A549 (cell line): Measurements from ENCODE around the gene ZBTB16. TPM values are rescaled to one million over a fixed set of nuclear protein-coding genes. Genes with fewer than 3 reads are reported as not detected.

ENCODE experiments used
- ATAC-seq, 2 experiments: fragments of 200-7000 bp in 1 of 2; fragments of >200 bp in 1 of 2; cut with Nextera tagmentation in 1 of 2; cut with Tn5 transposase in 1 of 2; 3 replicates each; pipeline versions ENCODE4 v1.8.0 to v1.9.1; 2018 to 2020; ENCODE audit warnings: mild to moderate bottlenecking in 1 of 2, moderate library complexity in 1 of 2
- CTCF ChIA-PET: fragments of 300-600 bp; sonication (Branson Sonifier 250); formaldehyde crosslinking; extraction: SDS; loops from one replicate; lab custom pipeline; 2021; ENCODE audit warnings: antibody characterized with exemption, inconsistent platforms; lab: Yijun Ruan, JAX
- POLR2A ChIA-PET: fragments of 350-600 bp; formaldehyde crosslinking; extraction: SDS; loops from one replicate; lab custom pipeline; 2021; ENCODE audit warnings: antibody characterized with exemption, inconsistent platforms; lab: Yijun Ruan, JAX
- DNase-seq, 2 experiments: peaks; one replicate each; pipeline versions ENCODE4 v3.0.0 to v3.0.0-alpha.2; 2011 to 2016; ENCODE audit warnings: low read depth in 1 of 2, low spot score in 1 of 2
- FAIRE-seq: peaks from 2 replicates; lab custom pipeline; 2011; peaks lifted over from hg19 to GRCh38; lab: Jason Lieb, UNC
- H3K27ac ChIP-seq, 2 experiments: fragments of >200 bp; sonication (Bioruptor Twin); formaldehyde crosslinking; 3 replicates each; pipeline ENCODE4 v1.5.1; 2016 to 2017
- H3K4me1 ChIP-seq: fragments of >200 bp; sonication (Bioruptor Twin); formaldehyde crosslinking; 3 replicates; pipeline ENCODE4 v1.6.1; 2016
- H3K4me2 ChIP-seq: fragments of >200 bp; sonication (Bioruptor Twin); formaldehyde crosslinking; 3 replicates; pipeline ENCODE4 v1.6.1; 2016
- H3K4me3 ChIP-seq: fragments of >200 bp; sonication (Bioruptor Twin); formaldehyde crosslinking; 3 replicates; pipeline ENCODE4 v1.5.1; 2016
- H3K9me3 ChIP-seq: fragments of >200 bp; sonication (Bioruptor Twin); formaldehyde crosslinking; 3 replicates; pipeline ENCODE4 v1.6.1; 2016
- CBX8 ChIP-seq: fragments of 200-600 bp; sonication (generic); IDR thresholded peaks from 2 replicates; pipeline ENCODE4 v1.6.1; 2016
- CHD4 ChIP-seq: fragments of 200-600 bp; sonication (generic); IDR thresholded peaks from 2 replicates; pipeline ENCODE4 v1.6.1; 2016; ENCODE audit warnings: antibody characterized with exemption, mild to moderate bottlenecking, borderline replicate concordance
- EHF ChIP-seq: fragments of 250-450 bp; sonication (Bioruptor Pico); IDR thresholded peaks from 2 replicates; pipeline ENCODE4 v1.5.0; 2020; ENCODE audit warnings: mild to moderate bottlenecking
- EHMT2 ChIP-seq: fragments of 200-600 bp; sonication (generic); IDR thresholded peaks from 2 replicates; pipeline ENCODE4 v1.6.1; 2016; ENCODE audit warnings: antibody characterized with exemption, low read depth, mild to moderate bottlenecking, moderate library complexity
- ELK1 ChIP-seq: fragments of 150-350 bp; IDR thresholded peaks from 2 replicates; pipeline ENCODE4 v1.6.1; 2014; ENCODE audit warnings: low read depth, mild to moderate bottlenecking, low read length
- FOSB ChIP-seq: fragments of 250-450 bp; sonication (Bioruptor Pico); IDR thresholded peaks from 2 replicates; pipeline ENCODE4 v1.5.0; 2020; ENCODE audit warnings: mild to moderate bottlenecking, moderate library complexity
- FOSL2 ChIP-seq, 2 experiments: fragments of 450-650 bp in 1 of 2; fragments of >200 bp in 1 of 2; sonication (Bioruptor Twin) in 1 of 2; formaldehyde crosslinking; IDR thresholded peaks; 2 replicates each; pipeline versions ENCODE4 v1.5.0 to v1.6.1; 2016 to 2020; ENCODE audit warnings: mild to moderate bottlenecking in 1 of 2, moderate library complexity in 1 of 2
- GATA3 ChIP-seq: IDR thresholded peaks from 2 replicates; pipeline ENCODE4 v1.6.1; 2012; ENCODE audit warnings: borderline replicate concordance
- HDAC2 ChIP-seq: fragments of 200-600 bp; sonication (generic); IDR thresholded peaks from 2 replicates; pipeline ENCODE4 v1.6.1; 2016
- HEYL ChIP-seq: fragments of 250-450 bp; sonication (Bioruptor Pico); IDR thresholded peaks from 2 replicates; pipeline ENCODE4 v1.8.0; 2021; ENCODE audit warnings: mild to moderate bottlenecking, moderate library complexity
- JUN ChIP-seq, 2 experiments: fragments of >200 bp; sonication (Bioruptor Twin); formaldehyde crosslinking; IDR thresholded peaks; 2 replicates in 1 of 2; 3 replicates in 1 of 2; pipeline ENCODE4 v1.6.1; 2016 to 2017
- KDM1A ChIP-seq: fragments of 200-600 bp; sonication (generic); IDR thresholded peaks from 2 replicates; pipeline ENCODE4 v1.6.1; 2016; ENCODE audit warnings: low read depth, mild to moderate bottlenecking
- KDM5A ChIP-seq: fragments of 200-600 bp; sonication (generic); IDR thresholded peaks from 2 replicates; pipeline ENCODE4 v1.6.1; 2016; ENCODE audit warnings: antibody characterized with exemption, mild to moderate bottlenecking
- MAZ ChIP-seq: fragments of 150-350 bp; IDR thresholded peaks from 2 replicates; pipeline ENCODE4 v1.6.1; 2014; ENCODE audit warnings: antibody characterized with exemption, low read depth, low read length, borderline replicate concordance
- NFE2L2 ChIP-seq: fragments of 150-350 bp; conservative IDR thresholded peaks from 2 replicates; pipeline ENCODE4 v1.6.1; 2014; ENCODE audit warnings: low read length
- NPAS2 ChIP-seq: fragments of 250-450 bp; sonication (Bioruptor Pico); IDR thresholded peaks from 2 replicates; pipeline ENCODE4 v1.8.0; 2022; ENCODE audit warnings: mild to moderate bottlenecking, moderate library complexity, borderline replicate concordance
- POLR2AphosphoS2 ChIP-seq: conservative IDR thresholded peaks from 2 replicates; pipeline ENCODE4 v1.6.1; 2012; ENCODE audit warnings: low read length, improper control_type of control experiment, inconsistent platforms
- RARB ChIP-seq: fragments of 250-450 bp; sonication (Bioruptor Pico); IDR thresholded peaks from 2 replicates; pipeline ENCODE4 v1.8.0; 2021; ENCODE audit warnings: mild to moderate bottlenecking, moderate library complexity
- SMC3 ChIP-seq: fragments of >200 bp; sonication (Bioruptor Twin); formaldehyde crosslinking; IDR thresholded peaks from 3 replicates; pipeline ENCODE4 v1.6.1; 2018; ENCODE audit warnings: inconsistent platforms
- TFCP2L1 ChIP-seq: fragments of 250-450 bp; sonication (Bioruptor Pico); IDR thresholded peaks from 2 replicates; pipeline ENCODE4 v1.5.0; 2021; ENCODE audit warnings: mild to moderate bottlenecking
- ZC3H11A ChIP-seq: fragments of 450-650 bp; IDR thresholded peaks from 2 replicates; pipeline ENCODE4 v1.6.1; 2014; ENCODE audit warnings: antibody characterized with exemption, mild to moderate bottlenecking
- ZFP36 ChIP-seq: fragments of 450-650 bp; IDR thresholded peaks from 2 replicates; pipeline ENCODE4 v1.6.1; 2014; ENCODE audit warnings: borderline replicate concordance; ENCODE audit not compliant: partially characterized antibody
- ZSCAN20 ChIP-seq: fragments of 250-450 bp; sonication (Bioruptor Pico); IDR thresholded peaks from 2 replicates; pipeline ENCODE4 v1.8.0; 2022; ENCODE audit warnings: mild to moderate bottlenecking, moderate library complexity
- whole genome bisulfite sequencing: methylation state at CpG from one replicate; pipeline ENCODE4 v1.1.6; 2017; ENCODE audit errors: missing lambda C conversion rate; 5-methylcytosine and 5-hydroxymethylcytosine counted together
- polyA plus RNA-seq, 4 experiments: library from polyadenylated mRNA; depleted of rRNA in 3 of 4; stranded (reverse); fragments of >200 nt; fragmentation: RNase III in 1 of 4; extraction: RNeasy Plus Mini Kit Qiagen cat#74134 plus additional on column Dnase treatment in 1 of 4; gene quantifications; 2 replicates in 3 of 4; 3 replicates in 1 of 4; pipeline ENCODE4 v1.2.3, GENCODE V29; 2011 to 2017
- TF ChIP-seq, protein P1 (sequence below): fragments of 450-650 bp; IDR thresholded peaks from 2 replicates; pipeline ENCODE4 v1.6.1; 2014; ENCODE audit warnings: antibody characterized with exemption
- TF ChIP-seq, protein P2 (sequence below): IDR thresholded peaks from 2 replicates; pipeline ENCODE4 v1.6.1; 2012
- TF ChIP-seq, protein P3 (sequence below): IDR thresholded peaks from 2 replicates; pipeline ENCODE4 v1.6.1; 2012
- TF ChIP-seq, protein P4 (sequence below): fragments of >200 bp; sonication (Bioruptor Twin); formaldehyde crosslinking; IDR thresholded peaks from 3 replicates; pipeline ENCODE4 v1.5.1; 2016

ZBTB16 gene
- polyA plus RNA-seq, 2 of the 4 experiments (the other 2 are of a cell fraction), result not detected

DNA sequence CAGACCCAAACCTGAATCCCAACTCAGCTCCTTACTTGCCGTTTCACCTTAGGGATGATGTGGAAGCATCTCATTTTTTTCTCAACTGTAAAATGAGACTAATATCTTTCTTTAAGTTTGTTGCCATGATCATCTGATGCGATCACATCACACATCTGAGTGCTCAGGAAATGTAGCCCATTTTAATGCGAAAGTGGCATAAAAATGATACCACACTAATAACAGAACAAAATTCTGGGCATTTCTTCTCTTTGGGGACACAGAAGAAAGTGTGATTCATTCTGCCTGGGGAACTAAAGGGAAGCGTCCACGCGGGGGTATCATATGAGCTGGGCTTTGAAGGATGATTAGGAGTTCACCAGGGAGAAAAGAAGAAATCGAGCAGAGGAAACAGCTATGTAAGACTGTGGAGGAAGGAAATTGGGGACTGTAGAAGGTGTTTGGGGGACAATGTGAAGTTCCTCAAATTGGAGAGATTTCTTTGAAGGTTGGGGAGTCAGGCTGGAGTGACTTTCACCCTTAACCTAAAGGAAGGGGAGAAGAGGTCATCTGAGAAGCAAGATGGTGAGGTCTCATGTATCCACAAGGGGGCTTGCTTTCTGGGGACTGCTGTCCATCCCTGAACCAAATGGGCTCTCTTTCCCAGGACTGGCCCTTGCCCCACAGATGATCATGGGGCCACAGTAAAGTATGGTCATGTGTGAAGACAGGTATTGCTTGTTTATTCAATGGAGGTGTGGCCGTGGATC is 187.0 kb downstream of the ZBTB16 start:
- CTCF ChIA-PET, result interaction anchor here (1.4 to 6.2 kb wide), 2 partner anchors 14 to 17 kb away, joined by 3 to 56 read pairs; no protein-coding TSS in a partner anchor
- DNase-seq (no peak), ATAC-seq (no peak), FAIRE-seq (no peak)
- H3K4me1 ChIP-seq, result no peaks in the 10 kb centered on the region
- TF ChIP-seq JUN (IDR thresholded peaks at IDR 0.05) (no peak), EHF (no peak), ZC3H11A (no peak), CHD4 (no peak), KDM5A (no peak), HDAC2 (no peak), FOSL2 (IDR thresholded peaks at IDR 0.05) (no peak), FOSL2 (CRISPR knock-in tag; IDR thresholded peaks at IDR 0.05) (no peak)
- TF ChIP-seq, protein P1, sequence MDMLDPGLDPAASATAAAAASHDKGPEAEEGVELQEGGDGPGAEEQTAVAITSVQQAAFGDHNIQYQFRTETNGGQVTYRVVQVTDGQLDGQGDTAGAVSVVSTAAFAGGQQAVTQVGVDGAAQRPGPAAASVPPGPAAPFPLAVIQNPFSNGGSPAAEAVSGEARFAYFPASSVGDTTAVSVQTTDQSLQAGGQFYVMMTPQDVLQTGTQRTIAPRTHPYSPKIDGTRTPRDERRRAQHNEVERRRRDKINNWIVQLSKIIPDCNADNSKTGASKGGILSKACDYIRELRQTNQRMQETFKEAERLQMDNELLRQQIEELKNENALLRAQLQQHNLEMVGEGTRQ, result no peak
- TF ChIP-seq, protein P2, sequence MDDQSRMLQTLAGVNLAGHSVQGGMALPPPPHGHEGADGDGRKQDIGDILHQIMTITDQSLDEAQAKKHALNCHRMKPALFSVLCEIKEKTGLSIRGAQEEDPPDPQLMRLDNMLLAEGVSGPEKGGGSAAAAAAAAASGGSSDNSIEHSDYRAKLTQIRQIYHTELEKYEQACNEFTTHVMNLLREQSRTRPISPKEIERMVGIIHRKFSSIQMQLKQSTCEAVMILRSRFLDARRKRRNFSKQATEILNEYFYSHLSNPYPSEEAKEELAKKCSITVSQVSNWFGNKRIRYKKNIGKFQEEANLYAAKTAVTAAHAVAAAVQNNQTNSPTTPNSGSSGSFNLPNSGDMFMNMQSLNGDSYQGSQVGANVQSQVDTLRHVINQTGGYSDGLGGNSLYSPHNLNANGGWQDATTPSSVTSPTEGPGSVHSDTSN, result no peak
- TF ChIP-seq, protein P3, sequence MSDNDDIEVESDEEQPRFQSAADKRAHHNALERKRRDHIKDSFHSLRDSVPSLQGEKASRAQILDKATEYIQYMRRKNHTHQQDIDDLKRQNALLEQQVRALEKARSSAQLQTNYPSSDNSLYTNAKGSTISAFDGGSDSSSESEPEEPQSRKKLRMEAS, result no peak
- TF ChIP-seq, protein P4, sequence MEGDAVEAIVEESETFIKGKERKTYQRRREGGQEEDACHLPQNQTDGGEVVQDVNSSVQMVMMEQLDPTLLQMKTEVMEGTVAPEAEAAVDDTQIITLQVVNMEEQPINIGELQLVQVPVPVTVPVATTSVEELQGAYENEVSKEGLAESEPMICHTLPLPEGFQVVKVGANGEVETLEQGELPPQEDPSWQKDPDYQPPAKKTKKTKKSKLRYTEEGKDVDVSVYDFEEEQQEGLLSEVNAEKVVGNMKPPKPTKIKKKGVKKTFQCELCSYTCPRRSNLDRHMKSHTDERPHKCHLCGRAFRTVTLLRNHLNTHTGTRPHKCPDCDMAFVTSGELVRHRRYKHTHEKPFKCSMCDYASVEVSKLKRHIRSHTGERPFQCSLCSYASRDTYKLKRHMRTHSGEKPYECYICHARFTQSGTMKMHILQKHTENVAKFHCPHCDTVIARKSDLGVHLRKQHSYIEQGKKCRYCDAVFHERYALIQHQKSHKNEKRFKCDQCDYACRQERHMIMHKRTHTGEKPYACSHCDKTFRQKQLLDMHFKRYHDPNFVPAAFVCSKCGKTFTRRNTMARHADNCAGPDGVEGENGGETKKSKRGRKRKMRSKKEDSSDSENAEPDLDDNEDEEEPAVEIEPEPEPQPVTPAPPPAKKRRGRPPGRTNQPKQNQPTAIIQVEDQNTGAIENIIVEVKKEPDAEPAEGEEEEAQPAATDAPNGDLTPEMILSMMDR, result no peak
- 65% methylated on average over 8 of the region's 8 CpGs for WGBS
- no peak overlapping the region for H3K27ac ChIP-seq
- H3K9me3 ChIP-seq, result no peaks in the 10 kb centered on the region
- no peak overlapping the region for H3K4me2 ChIP-seq
- H3K4me3 ChIP-seq, result no peak overlapping the region
- POLR2A ChIA-PET, result no interaction called here

- ATAC-seq, result no peak
- ChIA-PET POLR2A (no interaction called here), CTCF (interaction anchor here (0.7 to 6.2 kb wide), 2 partner anchors 14 to 374 kb away, joined by 3 to 56 read pairs; no protein-coding TSS in a partner anchor)
- DNase-seq, result no peak
- Histone ChIP-seq H3K27ac (no peak overlapping the region), H3K4me2 (no peak overlapping the region), H3K9me3 (no peaks in the 10 kb centered on the region), H3K4me1 (no peaks in the 10 kb centered on the region), H3K4me3 (no peak overlapping the region)
- WGBS, result 51% methylated on average over 11 of the region's 11 CpGs
- FAIRE-seq, result no peak
- TF ChIP-seq EHMT2, result no peak
Measured at GRCh38 chr11:114247070-114247789, 187.7 kb downstream of the ZBTB16 start.

GRCh38 chr11:114250180-114250579 is 190.7 kb downstream of the ZBTB16 start:
- CTCF ChIA-PET, result interaction anchor here (0.7 to 6.2 kb wide), 2 partner anchors 11 to 214 kb away, joined by 3 to 56 read pairs; no protein-coding TSS in a partner anchor
- H3K4me1 ChIP-seq, result no peaks in the 10 kb centered on the region
- H3K4me2 ChIP-seq, result no peak overlapping the region
- POLR2A ChIA-PET, result no interaction called here
- no peak for DNase-seq
- H3K27ac ChIP-seq, result no peak overlapping the region
- ATAC-seq, result no peak; a peak in 1 of 6 replicates
- H3K4me3 ChIP-seq, result no peak overlapping the region
- no peak for FAIRE-seq
- TF ChIP-seq EHF (no peak), POLR2AphosphoS2 (no peak), KDM1A (no peak), CBX8 (no peak), HEYL (CRISPR knock-in tag) (no peak), ZSCAN20 (CRISPR knock-in tag) (no peak), RARB (CRISPR knock-in tag) (no peak), MAZ (no peak), NPAS2 (CRISPR knock-in tag) (no peak), ELK1 (no peak), NFE2L2 (no peak), SMC3 (no peak), GATA3 (no peak), CHD4 (no peak), TFCP2L1 (no peak), FOSB (no peak), EHMT2 (no peak), FOSL2 (IDR thresholded peaks at IDR 0.05) (no peak), FOSL2 (CRISPR knock-in tag; IDR thresholded peaks at IDR 0.05) (no peak), ZFP36 (no peak)
- TF ChIP-seq, all 56 proteins: peak for 0
- H3K9me3 ChIP-seq, result no peaks in the 10 kb centered on the region
- WGBS, result 77% methylated on average over 11 of the region's 17 CpGs
